Ovary (tissue), 9 donors: ENCODE results near the gene TMEM11. TPM values are rescaled to one million over a fixed set of nuclear protein-coding genes. Genes with fewer than 3 reads are reported as not detected.

Source experiments
- DNase-seq, 5 donors: peaks; one replicate each; pipeline ENCODE4 v3.0.0-alpha.2; 2019 to 2020
- H3K27ac ChIP-seq, 2 donors: fragments of 200-600 bp; one replicate each; pipeline versions ENCODE4 v1.5.1 to v1.8.0; 2019 to 2022
- H3K27me3 ChIP-seq: fragments of 200-600 bp; one replicate; pipeline ENCODE4 v1.8.0; 2022
- H3K36me3 ChIP-seq: fragments of 200-600 bp; sonication (generic); one replicate; pipeline ENCODE4 v1.5.1; 2019
- H3K4me1 ChIP-seq: one replicate; pipeline ENCODE4 v1.8.1; 2013; ENCODE audit warnings: mild to moderate bottlenecking, moderate library complexity; ENCODE audit not compliant: insufficient read depth
- H3K4me3 ChIP-seq: fragments of 200-600 bp; sonication (generic); one replicate; pipeline ENCODE4 v1.5.1; 2017
- H3K9me3 ChIP-seq, 2 donors: fragments of 200-600 bp in 1 of 2; sonication (generic) in 1 of 2; one replicate each; pipeline versions ENCODE4 v1.5.1 to v1.8.1; 2013 to 2019; ENCODE audit warnings: mild to moderate bottlenecking in 1 of 2, moderate library complexity in 1 of 2
- CTCF ChIP-seq, 3 donors: fragments of 450-650 bp in 2 of 3; fragments of 200-600 bp in 1 of 3; IDR thresholded peaks; one replicate each; pipeline versions ENCODE4 v1.5.1 to v1.8.0; 2016 to 2022; ENCODE audit warnings: antibody characterized with exemption in 3 of 3, mild to moderate bottlenecking in 1 of 3
- EP300 ChIP-seq: sonication (generic); formaldehyde crosslinking; IDR thresholded peaks from one replicate; pipeline ENCODE4 v1.6.1; 2017; ENCODE audit warnings: antibody characterized with exemption
- POLR2A ChIP-seq: fragments of 450-650 bp; IDR thresholded peaks from one replicate; pipeline ENCODE4 v1.6.1; 2017; ENCODE audit warnings: antibody characterized with exemption, mild to moderate bottlenecking, moderate library complexity
- WGBS, 3 donors: extraction: QIAGEN DNeasy Blood & Tissue Kit in 1 of 3; methylation state at CpG; one replicate each; pipeline versions ENCODE4 v1.1.5 to v1.1.7; 2013 to 2017; 5-methylcytosine and 5-hydroxymethylcytosine counted together
- intact Hi-C, 4 donors: fragments of 100-400 bp; cut with DNase I; formaldehyde crosslinking; loops; one replicate each; pipeline versions ENCODE4 v1.11.0 to v1.15.1; 2022 to 2023
- polyA plus RNA-seq, 2 donors: library from polyadenylated mRNA; stranded (reverse); fragments of 200-250 nt in 1 of 2; fragments of 350-450 nt in 1 of 2; fragmentation: Illumina TruSeq in 1 of 2; extraction: RNeasy Lipid Tissue Mini Kit (QIAGEN cat#74804) in 1 of 2; gene quantifications; one replicate each; pipeline ENCODE4 v1.2.3, GENCODE V29; 2013 to 2014
- total RNA-seq, 7 donors: library from RNA; depleted of rRNA in 2 of 7; stranded (reverse); fragments of >200 nt in 2 of 7; fragmentation: NEBNext Ultra II Directional in 3 of 7; extraction: Animal tissue kit (Norgen Biotek cat#: 25700) in 3 of 7; gene quantifications; one replicate each; pipeline versions ENCODE4 v1.1.0 to v1.2.4, GENCODE V29; 2016 to 2023
- donor health status: DM: no; HTN: no; CAD: no; lungs with moderate emphysema.
- donor health status: DM: no; HTN: no; CAD: no.
- donor health status: Bipolar disorder and iron deficiency.
- donor health status: DM: yes; HTN: yes; CAD: no.
- donor health status: DM: no; HTN: no; CAD: no.
- donor health status: DM: yes; HTN: yes; CAD: no.

TMEM11 gene
- total and polyA plus RNA-seq, 9 donors = 10.5 to 20.0 (median 16.4) TPM

DNA sequence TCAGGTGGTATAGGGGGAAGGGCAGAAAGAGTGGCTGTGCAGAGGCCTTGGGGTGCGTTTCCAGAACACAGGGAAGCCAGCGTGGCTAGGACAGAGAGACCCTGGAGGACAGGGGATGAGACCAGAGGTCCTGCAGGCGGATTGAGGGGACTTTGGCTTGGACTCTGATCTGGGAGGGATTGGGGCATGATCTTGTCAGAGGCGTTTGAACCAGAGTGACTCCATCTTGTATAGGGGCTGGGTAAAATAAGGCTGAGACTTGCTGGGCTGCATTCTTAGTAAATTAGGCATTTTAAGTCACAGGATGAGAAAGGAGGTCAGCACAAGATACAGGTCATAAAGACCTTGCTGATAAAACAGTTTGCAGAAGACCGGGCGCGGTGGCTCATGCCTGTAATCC is 44.6 kb upstream of the TMEM11 start:
- H3K4me3 ChIP-seq = no peak overlapping the region
- WGBS, 3 donors = 92% methylated on average over 7 of the region's 7 CpGs
- no peak overlapping the region for H3K27ac ChIP-seq
- no peaks in the 10 kb centered on the region for H3K9me3 ChIP-seq
- DNase-seq = no peak
- no peaks in the 10 kb centered on the region for H3K36me3 ChIP-seq
- TF ChIP-seq CTCF (IDR thresholded peaks at IDR 0.05) (no peak), EP300 (no peak), POLR2A (no peak)
- peaks cover 1% of the 10 kb centered on the region for H3K4me1 ChIP-seq
- H3K27me3 ChIP-seq = no peaks in the 10 kb centered on the region
- intact Hi-C loops = loop anchor here in 3 of 4 donors (10.0 kb wide), 2 partner anchors 134 to 214 kb away; partner anchors contain the start of genes DHRS7B (in 2 of the 3) and USP22 (in 1 of the 3)

- DNase-seq = no peak
- Histone ChIP-seq H3K27ac (no peak overlapping the region), H3K4me1 (peaks cover 6% of the 10 kb centered on the region), H3K27me3 (no peaks in the 10 kb centered on the region), H3K36me3 (no peaks in the 10 kb centered on the region), H3K9me3 (no peaks in the 10 kb centered on the region), H3K4me3 (peak overlapping the region; percentile 56)
- TF ChIP-seq CTCF (IDR thresholded peaks at IDR 0.05) = no peak
- no peak for TF ChIP-seq POLR2A
- no peak for TF ChIP-seq EP300
- intact Hi-C loops = loop anchor here in 3 of 4 donors (2.0 to 10.0 kb wide), 3 partner anchors 39 to 209 kb away; partner anchors contain the start of genes DHRS7B (in 2 of the 3), TMEM11 (in 1 of the 3) and USP22 (in 1 of the 3)
- 35 to 39% (median 39%) methylated on average over 15 of the region's 15 CpGs for WGBS, 3 donors
These were observed 39.9 kb upstream of the TMEM11 start for GRCh38 chr17:21253646-21254441.

DNA sequence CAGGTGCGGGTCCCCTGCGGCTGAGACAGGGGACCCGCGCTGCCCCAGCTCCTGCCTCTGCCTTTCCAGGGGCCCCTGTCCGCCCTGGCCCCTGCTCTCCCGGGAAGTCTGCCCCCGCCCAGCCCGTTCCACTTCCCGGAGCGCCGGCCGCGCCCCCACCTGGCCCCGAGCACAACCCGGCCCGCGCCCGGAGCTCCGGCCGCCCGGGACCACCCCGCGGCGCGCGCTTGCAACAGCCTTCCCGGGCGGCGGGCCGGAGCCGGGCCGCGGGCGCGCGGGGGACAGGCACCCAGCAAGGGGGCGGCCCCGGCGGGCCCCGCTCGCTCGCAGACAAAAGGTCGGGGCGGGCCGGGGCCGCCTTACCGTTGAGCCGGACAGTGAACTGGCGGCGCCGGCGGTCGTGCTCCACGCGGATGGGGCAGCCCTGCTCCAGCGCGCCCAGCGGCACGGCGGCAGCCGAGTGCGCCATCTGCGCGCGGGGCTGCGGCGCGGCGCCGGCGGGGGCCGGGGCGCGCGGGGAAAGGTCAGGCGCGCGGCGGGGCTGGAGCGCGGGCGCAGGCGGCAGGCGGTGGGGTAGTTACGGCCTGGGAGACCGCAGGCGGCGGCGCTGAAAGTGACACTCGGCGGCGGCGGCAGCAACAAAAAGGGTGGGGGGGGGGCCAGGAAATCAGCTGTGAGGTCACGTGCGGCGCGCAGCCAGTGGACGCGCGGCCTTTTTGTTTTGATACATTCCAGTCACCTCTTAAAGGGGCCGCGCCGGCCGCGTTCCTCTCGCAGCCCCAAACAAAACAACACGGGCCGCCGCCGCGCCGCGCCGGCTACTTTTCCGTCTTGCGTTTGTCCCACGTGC is 39.1 kb upstream of the TMEM11 start, which contains the start of gene NATD1:
Gene NATD1, minus strand, starts transcription at position 615 of the 850 bp plus-strand sequence. Its CDS starts 146 bp downstream, at position 469.
- peak within 1 kb of the TSS; percentile 56 for H3K4me3 ChIP-seq
- 0 to 1% (median 1%) methylated on average over 81 to 117 of the region's 117 CpGs for WGBS, 3 donors
- peak; percentile 78 to 89 (median 85) for DNase-seq
- TF ChIP-seq EP300 (no peak), POLR2A (no peak)
- no peaks in the 10 kb centered on the region for H3K36me3 ChIP-seq
- intact Hi-C loops = loop anchor here in 3 of 4 donors (2.0 to 10.0 kb wide), 3 partner anchors 38 to 208 kb away; partner anchors contain the start of genes DHRS7B (in 2 of the 3), TMEM11 (in 1 of the 3) and USP22 (in 1 of the 3)
- H3K27me3 ChIP-seq = no peaks in the 10 kb centered on the region
- peak within 1 kb of the TSS in 1 of 2 donors; percentile 42 for H3K27ac ChIP-seq
- H3K4me1 ChIP-seq = peaks cover 6% of the 10 kb centered on the region
- H3K9me3 ChIP-seq = no peaks in the 10 kb centered on the region

DNA sequence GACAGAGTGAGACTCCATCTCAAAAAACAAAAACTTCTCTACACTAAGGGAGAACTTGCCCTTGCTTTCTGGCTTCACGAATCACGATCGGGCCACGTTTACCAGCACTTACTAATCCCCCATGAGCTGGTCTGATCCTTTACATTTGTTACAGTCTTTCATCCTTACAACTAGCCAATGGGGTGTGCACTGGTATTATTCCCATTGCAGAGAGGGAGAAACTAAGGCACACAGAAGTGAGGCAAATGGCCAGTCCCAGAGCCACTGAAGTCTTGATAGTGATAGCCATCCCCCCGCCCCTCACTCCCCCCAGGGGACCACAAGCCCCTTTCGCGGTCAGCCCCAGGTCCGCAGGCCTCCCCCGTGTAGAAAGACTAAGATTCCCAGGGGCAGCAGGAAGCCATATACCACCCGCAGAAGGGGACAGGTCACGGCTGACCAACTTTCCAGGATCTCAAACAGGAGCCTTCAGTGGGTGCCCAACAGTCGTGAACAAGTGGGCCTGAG is 38.4 kb upstream of the TMEM11 start:
- H3K27me3 ChIP-seq = no peaks in the 10 kb centered on the region
- 7 to 11% (median 7%) methylated on average over 12 of the region's 12 CpGs for WGBS, 3 donors
- DNase-seq = no peak
- H3K27ac ChIP-seq = peak overlapping the region in 1 of 2 donors; percentile 42
- H3K4me1 ChIP-seq = peaks cover 6% of the 10 kb centered on the region
- H3K36me3 ChIP-seq = no peaks in the 10 kb centered on the region
- TF ChIP-seq EP300 (no peak), POLR2A (no peak), CTCF (IDR thresholded peaks at IDR 0.05) (no peak)
- no peaks in the 10 kb centered on the region for H3K9me3 ChIP-seq
- intact Hi-C loops = loop anchor here in 3 of 4 donors (2.0 to 10.0 kb wide), 3 partner anchors 38 to 208 kb away; partner anchors contain the start of genes DHRS7B (in 2 of the 3), TMEM11 (in 1 of the 3) and USP22 (in 1 of the 3)
- peak overlapping the region; percentile 56 for H3K4me3 ChIP-seq
